ENCODE measurements around the gene IGLL5.

IGLL5 gene

GRCh38 chr22:22929381-22930221 lies 42.0 kb downstream of the IGLL5 start:
- H3K36me3 ChIP-seq (ENCODE audit: control insufficient read depth, insufficient read depth, low read length) = no peaks in the 10 kb centered on the region
- no peaks in the 10 kb centered on the region for H3K4me1 ChIP-seq
- H3K9me3 ChIP-seq (ENCODE audit: control insufficient read depth, low read length) = no peaks in the 10 kb centered on the region
- H2AFZ ChIP-seq = no peak overlapping the region
- TF ChIP-seq CTCF (IDR thresholded peaks at IDR 0.05) = no peak
- no peak overlapping the region for H3K4me3 ChIP-seq (ENCODE audit: low read depth, low read length)
- no peak overlapping the region for H3K9ac ChIP-seq
- H3K27ac ChIP-seq = no peak overlapping the region
- no peaks in the 10 kb centered on the region for H3K27me3 ChIP-seq (ENCODE audit: control insufficient read depth, insufficient read depth, low read length)
- H3K79me2 ChIP-seq = no peaks in the 10 kb centered on the region
- no peak overlapping the region for H3K4me2 ChIP-seq (ENCODE audit: low read length)

- H3K4me3 ChIP-seq (ENCODE audit: low read depth, low read length) = no peak overlapping the region
- no peak overlapping the region for H3K9ac ChIP-seq
- H3K27me3 ChIP-seq (ENCODE audit: control insufficient read depth, insufficient read depth, low read length) = no peaks in the 10 kb centered on the region
- H3K36me3 ChIP-seq (ENCODE audit: control insufficient read depth, insufficient read depth, low read length) = no peaks in the 10 kb centered on the region
- H3K9me3 ChIP-seq (ENCODE audit: control insufficient read depth, low read length) = no peaks in the 10 kb centered on the region
- H3K4me2 ChIP-seq (ENCODE audit: low read length) = no peak overlapping the region
- no peak overlapping the region for H2AFZ ChIP-seq
- no peaks in the 10 kb centered on the region for H3K4me1 ChIP-seq
- H3K79me2 ChIP-seq = no peaks in the 10 kb centered on the region
- no peak for TF ChIP-seq CTCF (IDR thresholded peaks at IDR 0.05)
- H3K27ac ChIP-seq = no peak overlapping the region
Measured at GRCh38 chr22:22930222-22930497, 42.5 kb downstream of the IGLL5 start.

GRCh38 chr22:22930571-22931556 lies 43.2 kb downstream of the IGLL5 start:
- no peak for TF ChIP-seq CTCF (IDR thresholded peaks at IDR 0.05)
- Histone ChIP-seq H3K4me3 (ENCODE audit: low read depth, low read length) (no peak overlapping the region), H3K27ac (no peak overlapping the region)

GRCh38 chr22:22931557-22932270 lies 44.1 kb downstream of the IGLL5 start:
- no peak overlapping the region for H3K4me2 ChIP-seq (ENCODE audit: low read length)
- no peaks in the 10 kb centered on the region for H3K4me1 ChIP-seq
- no peaks in the 10 kb centered on the region for H3K36me3 ChIP-seq (ENCODE audit: control insufficient read depth, insufficient read depth, low read length)
- no peaks in the 10 kb centered on the region for H3K79me2 ChIP-seq
- no peaks in the 10 kb centered on the region for H3K27me3 ChIP-seq (ENCODE audit: control insufficient read depth, insufficient read depth, low read length)
- no peaks in the 10 kb centered on the region for H3K9me3 ChIP-seq (ENCODE audit: control insufficient read depth, low read length)
- H3K27ac ChIP-seq = no peak overlapping the region
- TF ChIP-seq CTCF (IDR thresholded peaks at IDR 0.05) = no peak
- no peak overlapping the region for H3K4me3 ChIP-seq (ENCODE audit: low read depth, low read length)
- H2AFZ ChIP-seq = no peak overlapping the region
- no peak overlapping the region for H3K9ac ChIP-seq

More at GRCh38 chr22:22930571-22931556, 43.2 kb downstream of the IGLL5 start:
- Histone ChIP-seq H3K9ac (no peak overlapping the region), H3K79me2 (no peaks in the 10 kb centered on the region), H3K4me1 (no peaks in the 10 kb centered on the region), H2AFZ (no peak overlapping the region), H3K27me3 (ENCODE audit: control insufficient read depth, insufficient read depth, low read length) (no peaks in the 10 kb centered on the region), H3K9me3 (ENCODE audit: control insufficient read depth, low read length) (no peaks in the 10 kb centered on the region), H3K4me2 (ENCODE audit: low read length) (no peak overlapping the region), H3K36me3 (ENCODE audit: control insufficient read depth, insufficient read depth, low read length) (no peaks in the 10 kb centered on the region)

Measured in parathyroid adenoma (tissue), 2 donors.